ACC112 (cell line): ENCODE data around the gene ARHGAP23.

Source experiments
- H2AFZ ChIP-seq: fragments of 200-600 bp; sonication (generic); one replicate; pipeline ENCODE4 v1.6.0; 2017; ENCODE audit warnings: antibody characterized with exemption, low read length; ENCODE audit not compliant: unreplicated experiment
- H3K27ac ChIP-seq: fragments of 200-600 bp; sonication (generic); 2 replicates; pipeline ENCODE4 v1.5.1; 2014; ENCODE audit warnings: low read depth, mild to moderate bottlenecking, antibody characterized with exemption, low read length, moderate library complexity
- H3K27me3 ChIP-seq: fragments of 200-600 bp; sonication (generic); 2 replicates; pipeline ENCODE4 v1.6.1; 2014; ENCODE audit warnings: mild to moderate bottlenecking, antibody characterized with exemption, low read length, moderate library complexity, mixed read lengths; ENCODE audit not compliant: insufficient read depth
- H3K36me3 ChIP-seq: fragments of 200-600 bp; sonication (generic); 2 replicates; pipeline ENCODE4 v1.6.1; 2016; ENCODE audit warnings: mild to moderate bottlenecking, antibody characterized with exemption, low read length, moderate library complexity, mixed read lengths; ENCODE audit not compliant: insufficient read depth
- H3K4me1 ChIP-seq: fragments of 200-600 bp; sonication (generic); one replicate; pipeline ENCODE4 v1.6.1; 2016; ENCODE audit warnings: low read length, mixed read lengths; ENCODE audit not compliant: insufficient read depth, unreplicated experiment, control insufficient read depth
- H3K4me3 ChIP-seq: fragments of 200-600 bp; sonication (generic); 2 replicates; pipeline ENCODE4 v1.5.1; 2014; ENCODE audit warnings: mild to moderate bottlenecking, low read depth, low read length
- H3K79me2 ChIP-seq: fragments of 200-600 bp; sonication (generic); one replicate; pipeline ENCODE4 v1.6.0; 2016; ENCODE audit warnings: low read length; ENCODE audit not compliant: control insufficient read depth, unreplicated experiment, insufficient read depth

ARHGAP23 gene

GRCh38 chr17:38424297-38424972, 3.8 kb upstream of the ARHGAP23 start:
- Histone ChIP-seq H3K79me2 (peaks cover 16% of the 10 kb centered on the region), H3K4me1 (peaks cover 24% of the 10 kb centered on the region)

DNA sequence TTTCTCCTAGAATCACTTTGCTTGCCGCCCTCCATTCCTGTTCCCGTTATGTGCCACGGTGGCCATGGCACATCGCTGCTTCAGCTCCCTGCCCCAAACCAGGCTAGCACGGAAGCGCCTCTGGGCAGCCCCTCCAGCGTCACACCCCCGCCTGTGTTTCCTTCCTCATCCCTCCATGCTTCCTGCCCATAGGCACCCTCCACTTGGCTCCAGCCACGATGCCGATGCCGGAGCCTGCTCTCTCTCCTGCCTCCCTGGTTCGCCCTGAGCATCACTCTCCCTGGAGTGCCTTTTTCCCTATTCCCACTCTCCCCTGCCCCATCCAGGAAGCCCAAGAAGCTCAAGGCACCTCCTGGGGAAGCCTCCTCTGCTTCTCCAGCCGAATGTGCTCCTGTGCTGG, 3.2 kb upstream of the ARHGAP23 start:
- H3K36me3 ChIP-seq, result no peaks in the 10 kb centered on the region

More at GRCh38 chr17:38424297-38424972, 3.8 kb upstream of the ARHGAP23 start:
- H3K27me3 ChIP-seq, result peaks cover 7% of the 10 kb centered on the region
- H3K36me3 ChIP-seq, result no peaks in the 10 kb centered on the region
- H3K27ac ChIP-seq, result no peak overlapping the region
- no peak overlapping the region for H2AFZ ChIP-seq
- H3K4me3 ChIP-seq, result no peak overlapping the region

GRCh38 chr17:38425744-38426143, 2.5 kb upstream of the ARHGAP23 start:
- peaks cover 36% of the 10 kb centered on the region for H3K4me1 ChIP-seq
- no peak overlapping the region for H2AFZ ChIP-seq
- no peak overlapping the region for H3K27ac ChIP-seq

More for the DNA sequence above, 3.2 kb upstream of the ARHGAP23 start:
- H2AFZ ChIP-seq, result no peak overlapping the region
- peaks cover 30% of the 10 kb centered on the region for H3K4me1 ChIP-seq
- H3K79me2 ChIP-seq, result peaks cover 22% of the 10 kb centered on the region
- peaks cover 1% of the 10 kb centered on the region for H3K27me3 ChIP-seq
- H3K27ac ChIP-seq, result no peak overlapping the region
- H3K4me3 ChIP-seq, result no peak overlapping the region

DNA sequence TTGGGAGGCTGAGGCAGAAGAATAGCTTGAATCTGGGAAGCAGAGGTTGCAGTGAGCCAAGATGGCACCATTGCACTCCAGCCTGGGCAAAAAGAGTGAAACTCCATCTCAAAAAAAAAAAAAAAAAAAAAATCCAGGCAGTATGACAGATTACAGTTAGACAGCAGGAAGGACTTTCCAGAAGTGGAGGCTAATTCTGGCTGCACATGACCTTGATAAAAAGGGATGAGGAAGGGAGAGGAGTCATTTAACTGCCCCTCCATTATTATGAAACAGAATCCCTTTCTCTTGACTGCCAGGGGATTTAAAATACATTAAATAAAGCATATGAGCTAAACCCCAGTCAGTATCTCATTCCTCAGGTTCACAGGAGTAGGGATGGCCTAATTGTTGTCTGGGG, 1.8 kb upstream of the ARHGAP23 start:
- peaks cover 29% of the 10 kb centered on the region for H3K4me1 ChIP-seq
- peaks cover 35% of the 10 kb centered on the region for H3K79me2 ChIP-seq
- no peak overlapping the region for H3K27ac ChIP-seq
- H2AFZ ChIP-seq, result no peak overlapping the region
- no peak overlapping the region for H3K4me3 ChIP-seq
- H3K27me3 ChIP-seq, result no peaks in the 10 kb centered on the region
- H3K36me3 ChIP-seq, result no peaks in the 10 kb centered on the region

More at GRCh38 chr17:38425744-38426143, 2.5 kb upstream of the ARHGAP23 start:
- H3K79me2 ChIP-seq, result peaks cover 28% of the 10 kb centered on the region
- H3K36me3 ChIP-seq, result no peaks in the 10 kb centered on the region
- H3K4me3 ChIP-seq, result no peak overlapping the region
- no peaks in the 10 kb centered on the region for H3K27me3 ChIP-seq

GRCh38 chr17:38427160-38427949, 909 bp upstream of the ARHGAP23 start:
- H3K27me3 ChIP-seq, result no peaks in the 10 kb centered on the region
- peaks cover 27% of the 10 kb centered on the region for H3K4me1 ChIP-seq
- peaks cover 43% of the 10 kb centered on the region for H3K79me2 ChIP-seq
- peak overlapping the region; percentile 98 for H3K4me3 ChIP-seq
- H3K27ac ChIP-seq, result peak overlapping the region; percentile 39
- no peaks in the 10 kb centered on the region for H3K36me3 ChIP-seq
- H2AFZ ChIP-seq, result peak overlapping the region; percentile 87

- Histone ChIP-seq H3K4me1 (peaks cover 27% of the 10 kb centered on the region), H3K27me3 (no peaks in the 10 kb centered on the region), H3K4me3 (peak overlapping the region; percentile 98), H3K36me3 (no peaks in the 10 kb centered on the region), H3K27ac (peak overlapping the region; percentile 60), H3K79me2 (peaks cover 56% of the 10 kb centered on the region), H2AFZ (peak overlapping the region; percentile 83)
These were observed 543 bp downstream of the ARHGAP23 start for GRCh38 chr17:38428643-38429371.

DNA sequence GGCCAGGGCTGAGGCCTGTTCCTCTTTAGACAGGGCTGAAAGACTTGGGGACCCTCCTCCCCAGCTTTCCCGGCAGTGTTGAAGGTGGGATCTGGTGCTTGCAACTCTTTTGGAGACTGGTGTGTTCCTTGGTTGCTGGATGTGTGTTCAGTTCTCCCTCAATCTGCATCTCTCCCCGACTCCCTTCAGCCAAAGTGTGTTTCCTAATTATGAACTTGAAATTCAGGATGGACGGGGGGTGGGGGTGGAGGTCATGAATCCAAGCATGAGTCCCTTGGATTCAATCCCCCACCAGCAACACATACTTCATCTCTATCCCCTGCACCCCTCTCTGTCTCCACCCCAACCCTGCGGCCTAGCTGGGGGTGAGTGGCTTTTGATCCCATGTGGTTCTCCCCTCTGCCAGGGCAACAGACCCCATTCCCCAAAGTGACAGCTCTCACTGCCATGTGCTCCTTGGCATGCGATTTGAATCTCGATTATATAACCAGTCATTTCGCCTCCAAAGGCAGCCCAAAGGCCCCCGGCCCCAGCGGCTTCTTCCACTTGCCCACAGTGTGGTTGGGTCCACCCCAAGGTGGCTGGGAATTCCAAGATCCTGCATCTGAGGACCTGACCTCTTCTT, 1.3 kb downstream of the ARHGAP23 start:
- peaks cover 62% of the 10 kb centered on the region for H3K79me2 ChIP-seq
- H2AFZ ChIP-seq, result no peak overlapping the region
- no peak overlapping the region for H3K27ac ChIP-seq
- H3K36me3 ChIP-seq, result no peaks in the 10 kb centered on the region
- peak overlapping the region; percentile 98 for H3K4me3 ChIP-seq
- peaks cover 27% of the 10 kb centered on the region for H3K4me1 ChIP-seq
- H3K27me3 ChIP-seq, result no peaks in the 10 kb centered on the region

GRCh38 chr17:38430316-38430715, 2.1 kb downstream of the ARHGAP23 start:
- Histone ChIP-seq H3K27me3 (no peaks in the 10 kb centered on the region), H3K4me3 (0 out of 2 replicates have a peak overlapping the region, but pooled peaks have one; percentile 98), H3K27ac (no peak overlapping the region), H3K79me2 (peaks cover 69% of the 10 kb centered on the region), H3K36me3 (no peaks in the 10 kb centered on the region), H2AFZ (no peak overlapping the region), H3K4me1 (peaks cover 27% of the 10 kb centered on the region)

GRCh38 chr17:38430822-38431221, 2.6 kb downstream of the ARHGAP23 start:
- H3K79me2 ChIP-seq, result peaks cover 71% of the 10 kb centered on the region
- no peak overlapping the region for H3K4me3 ChIP-seq
- no peak overlapping the region for H2AFZ ChIP-seq
- no peak overlapping the region for H3K27ac ChIP-seq
- no peaks in the 10 kb centered on the region for H3K36me3 ChIP-seq
- H3K27me3 ChIP-seq, result no peaks in the 10 kb centered on the region
- H3K4me1 ChIP-seq, result peaks cover 27% of the 10 kb centered on the region
